MCF 10A (cell line): ENCODE data around the gene CBLIF. TPM values are rescaled to one million over a fixed set of nuclear protein-coding genes. Genes with fewer than 3 reads are reported as not detected.

Experiments
- BruUV-seq: library from RNA; stranded (reverse); fragments of 400-500 nt; replicated peaks from 2 replicates; lab custom pipeline; 2021; lab: Mats Ljungman, UMichigan
- CTCF ChIA-PET: fragments of 300-600 bp; sonication (Branson Sonifier 250); formaldehyde crosslinking; extraction: SDS; loops from one replicate; lab custom pipeline; 2021; ENCODE audit warnings: antibody characterized with exemption, inconsistent platforms; lab: Yijun Ruan, JAX
- POLR2A ChIA-PET: fragments of 300-600, 350-650 bp; sonication (Branson Sonifier 250); formaldehyde crosslinking; extraction: SDS; loops from one replicate; lab custom pipeline; 2020; ENCODE audit warnings: antibody characterized with exemption, inconsistent platforms; lab: Yijun Ruan, JAX
- DNase-seq: peaks from one replicate; pipeline ENCODE4 v3.0.0-alpha.2; 2018; ENCODE audit not compliant: unreplicated experiment
- H3K27ac Mint-ChIP-seq: one replicate; pipeline ENCODE4 v1.8.0; 2022; ENCODE audit warnings: mild to moderate bottlenecking, low read depth, mixed read lengths; ENCODE audit not compliant: unreplicated experiment
- H3K27me3 Mint-ChIP-seq: one replicate; pipeline ENCODE4 v1.8.0; 2022; ENCODE audit warnings: mixed read lengths; ENCODE audit not compliant: insufficient read depth, unreplicated experiment
- H3K36me3 Mint-ChIP-seq: one replicate; pipeline ENCODE4 v1.8.0; 2022; ENCODE audit warnings: mild to moderate bottlenecking, moderate library complexity, mixed read lengths; ENCODE audit not compliant: insufficient read depth, unreplicated experiment
- H3K4me1 Mint-ChIP-seq: one replicate; pipeline ENCODE4 v1.8.0; 2022; ENCODE audit warnings: mixed read lengths; ENCODE audit not compliant: insufficient read depth, unreplicated experiment
- H3K4me3 Mint-ChIP-seq: one replicate; pipeline ENCODE4 v1.8.0; 2022; ENCODE audit warnings: mild to moderate bottlenecking, moderate library complexity, mixed read lengths; ENCODE audit not compliant: unreplicated experiment
- H3K9me3 Mint-ChIP-seq: one replicate; pipeline ENCODE4 v1.8.0; 2022; ENCODE audit warnings: mixed read lengths; ENCODE audit not compliant: unreplicated experiment
- intact Hi-C: fragments of 100-400 bp; cut with micrococcal nuclease; formaldehyde crosslinking; loops from 2 replicates; pipeline ENCODE4 v1.14.1; 2022
- total RNA-seq: library from RNA; stranded (reverse); gene quantifications from 2 replicates; pipeline ENCODE4 v1.2.3, GENCODE V29; 2022
- TF ChIP-seq, protein P1 (sequence below): fragments of 200-600 bp; IDR thresholded peaks from one replicate; pipeline ENCODE4 v1.8.0; 2022; ENCODE audit warnings: antibody characterized with exemption, mild to moderate bottlenecking; ENCODE audit not compliant: unreplicated experiment

The CBLIF gene
- total RNA-seq, 1 experiment from 2014 or later, result not detected

DNA sequence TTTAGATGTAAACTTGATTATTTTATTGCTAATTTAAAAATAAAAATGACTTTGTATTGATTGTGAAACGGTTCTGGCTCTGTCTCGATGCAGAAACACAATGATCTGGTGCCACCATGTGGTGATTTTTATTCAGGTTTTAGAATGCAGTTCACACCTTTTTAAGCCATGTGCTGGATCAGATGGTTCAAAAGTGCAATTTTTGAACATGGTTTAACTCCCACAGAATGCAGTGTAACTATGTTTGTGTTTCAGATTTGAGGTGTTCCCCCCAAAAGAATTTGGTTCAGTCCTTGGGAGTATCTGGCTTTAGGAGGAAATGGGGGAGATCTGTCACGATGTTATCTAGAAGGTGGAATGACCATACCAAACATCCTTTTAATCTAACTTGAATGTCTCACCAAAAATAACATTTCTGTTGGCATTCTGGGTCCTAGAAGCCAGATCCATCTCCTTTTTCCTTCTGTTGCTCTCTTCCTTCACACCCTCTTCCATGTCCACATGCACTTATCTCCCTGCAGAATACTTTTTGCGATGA lies 42.6 kb downstream of the CBLIF start:
- Mint-ChIP-seq H3K27me3 (no peaks in the 10 kb centered on the region), H3K4me1 (no peaks in the 10 kb centered on the region), H3K4me3 (no peak overlapping the region), H3K36me3 (peaks cover 40% of the 10 kb centered on the region), H3K9me3 (no peaks in the 10 kb centered on the region), H3K27ac (no peak overlapping the region)
- CTCF ChIA-PET, result interaction anchor here (1.0 to 7.3 kb wide), 12 partner anchors 7 to 265 kb away, joined by 3 to 160 read pairs (median 6); partner anchors contain the start of genes MRPL16, PATL1 and STX3
- DNase-seq, result peak; percentile 73
- POLR2A ChIA-PET, result interaction anchor here (1.2 to 4.9 kb wide), 3 partner anchors 47 to 133 kb away, joined by 5 to 59 read pairs (median 8); partner anchors contain the start of genes PATL1 and STX3
- intact Hi-C loops, result loop anchor here (1.0 to 5.0 kb wide), 4 partner anchors 48 to 265 kb away; partner anchors contain the start of gene PATL1
- TF ChIP-seq, protein P1, sequence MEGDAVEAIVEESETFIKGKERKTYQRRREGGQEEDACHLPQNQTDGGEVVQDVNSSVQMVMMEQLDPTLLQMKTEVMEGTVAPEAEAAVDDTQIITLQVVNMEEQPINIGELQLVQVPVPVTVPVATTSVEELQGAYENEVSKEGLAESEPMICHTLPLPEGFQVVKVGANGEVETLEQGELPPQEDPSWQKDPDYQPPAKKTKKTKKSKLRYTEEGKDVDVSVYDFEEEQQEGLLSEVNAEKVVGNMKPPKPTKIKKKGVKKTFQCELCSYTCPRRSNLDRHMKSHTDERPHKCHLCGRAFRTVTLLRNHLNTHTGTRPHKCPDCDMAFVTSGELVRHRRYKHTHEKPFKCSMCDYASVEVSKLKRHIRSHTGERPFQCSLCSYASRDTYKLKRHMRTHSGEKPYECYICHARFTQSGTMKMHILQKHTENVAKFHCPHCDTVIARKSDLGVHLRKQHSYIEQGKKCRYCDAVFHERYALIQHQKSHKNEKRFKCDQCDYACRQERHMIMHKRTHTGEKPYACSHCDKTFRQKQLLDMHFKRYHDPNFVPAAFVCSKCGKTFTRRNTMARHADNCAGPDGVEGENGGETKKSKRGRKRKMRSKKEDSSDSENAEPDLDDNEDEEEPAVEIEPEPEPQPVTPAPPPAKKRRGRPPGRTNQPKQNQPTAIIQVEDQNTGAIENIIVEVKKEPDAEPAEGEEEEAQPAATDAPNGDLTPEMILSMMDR, result peak; percentile 74
- BruUV-seq, result no TSS peak

DNA sequence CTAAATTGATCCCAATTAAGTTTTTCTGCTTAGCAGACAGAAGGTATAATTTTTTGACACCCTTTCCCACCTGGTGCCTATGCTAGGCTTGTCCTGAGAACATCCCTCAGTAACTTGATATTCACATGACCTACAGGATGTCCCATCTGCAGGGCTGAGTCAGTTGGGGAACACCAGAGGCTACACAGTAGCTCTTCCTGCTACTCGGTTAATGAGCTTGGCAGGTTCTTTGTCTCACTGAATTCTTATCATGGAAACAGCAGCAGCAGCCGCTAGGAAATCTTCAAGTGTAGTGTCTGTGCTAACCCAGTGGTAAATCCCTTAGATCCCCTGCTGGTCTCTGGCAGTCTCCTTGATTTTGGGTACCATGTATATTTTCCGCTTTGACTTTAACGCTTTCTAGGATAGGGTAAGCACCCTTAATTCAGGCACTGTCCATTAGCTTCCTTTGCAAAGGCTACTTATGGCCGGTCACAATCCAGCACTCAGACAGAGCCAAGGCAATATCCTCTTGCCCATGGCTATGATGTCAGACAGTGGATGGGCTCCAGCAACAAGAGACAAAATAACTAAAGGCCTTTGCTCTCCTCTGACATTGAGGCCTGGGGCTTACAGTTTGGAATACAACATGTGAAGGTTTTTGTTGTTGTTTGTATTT lies 43.2 kb downstream of the CBLIF start:
- no peaks in the 10 kb centered on the region for H3K9me3 Mint-ChIP-seq
- H3K4me3 Mint-ChIP-seq, result no peak overlapping the region
- no peak overlapping the region for H3K27ac Mint-ChIP-seq
- TF ChIP-seq, protein P1, result no peak
- intact Hi-C loops, result loop anchor here (1.0 to 5.0 kb wide), 4 partner anchors 48 to 265 kb away; partner anchors contain the start of gene PATL1
- no peaks in the 10 kb centered on the region for H3K27me3 Mint-ChIP-seq
- POLR2A ChIA-PET, result interaction anchor here (0.7 to 4.9 kb wide), 7 partner anchors 8 to 703 kb away, joined by 3 to 59 read pairs (median 5); partner anchors contain the start of genes MRPL16, PATL1 and STX3
- no TSS peak for BruUV-seq
- no peak for DNase-seq
- no peaks in the 10 kb centered on the region for H3K4me1 Mint-ChIP-seq
- peaks cover 34% of the 10 kb centered on the region for H3K36me3 Mint-ChIP-seq
- CTCF ChIA-PET, result interaction anchor here (0.6 to 7.3 kb wide), 29 partner anchors 7 to 265 kb away, joined by 3 to 160 read pairs (median 4); partner anchors contain the start of genes MRPL16, PATL1 and STX3

DNA sequence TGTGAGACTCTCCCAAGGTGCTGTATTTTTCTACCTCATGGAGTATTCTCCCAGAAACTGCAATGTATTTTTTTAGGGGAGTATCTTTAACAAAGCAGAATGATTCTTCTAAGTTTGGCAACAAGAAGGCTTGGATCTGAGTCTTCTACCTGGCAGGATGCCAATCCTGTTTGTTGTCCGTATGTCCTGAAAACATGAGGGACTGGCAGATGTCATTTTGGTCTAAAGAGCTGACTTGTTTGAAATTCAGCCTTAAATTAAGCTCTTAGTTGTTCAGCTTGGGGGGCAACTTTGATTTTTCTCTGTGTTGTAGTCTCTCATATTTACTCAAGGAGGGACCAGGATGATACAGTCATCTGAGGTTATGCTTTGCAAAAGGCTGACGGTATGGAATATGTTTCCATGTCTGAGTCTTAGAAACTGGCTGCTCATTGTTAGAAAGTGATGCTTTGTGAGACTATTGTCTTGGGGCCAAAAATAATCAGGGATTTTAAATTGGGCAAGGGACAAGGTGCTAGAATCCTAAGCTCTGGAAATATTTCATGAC lies 44.1 kb downstream of the CBLIF start:
- POLR2A ChIA-PET, result interaction anchor here (0.7 to 4.9 kb wide), 9 partner anchors 9 to 132 kb away, joined by 3 to 59 read pairs (median 5); partner anchors contain the start of genes MRPL16, PATL1 and STX3
- Mint-ChIP-seq H3K27ac (no peak overlapping the region), H3K36me3 (peaks cover 29% of the 10 kb centered on the region), H3K9me3 (no peaks in the 10 kb centered on the region), H3K4me3 (no peak overlapping the region), H3K27me3 (no peaks in the 10 kb centered on the region), H3K4me1 (no peaks in the 10 kb centered on the region)
- TF ChIP-seq, protein P1, result no peak
- intact Hi-C loops, result loop anchor here (5.0 kb wide), 1 partner anchor 119 kb away; no protein-coding TSS in a partner anchor
- CTCF ChIA-PET, result interaction anchor here (0.6 to 7.3 kb wide), 32 partner anchors 8 to 264 kb away, joined by 3 to 160 read pairs (median 4); partner anchors contain the start of genes MRPL16, PATL1 and STX3
- no TSS peak for BruUV-seq
- DNase-seq, result no peak
